GM18909 (cell line): ENCODE measurements around the gene ZNF646.

Source experiments
- ATAC-seq: cut with Tn5 transposase; IDR thresholded peaks from one replicate; pipeline ENCODE4 v1.9.1; 2021; ENCODE audit warnings: mild to moderate bottlenecking; ENCODE audit not compliant: unreplicated experiment, poor library complexity

Gene ZNF646

DNA sequence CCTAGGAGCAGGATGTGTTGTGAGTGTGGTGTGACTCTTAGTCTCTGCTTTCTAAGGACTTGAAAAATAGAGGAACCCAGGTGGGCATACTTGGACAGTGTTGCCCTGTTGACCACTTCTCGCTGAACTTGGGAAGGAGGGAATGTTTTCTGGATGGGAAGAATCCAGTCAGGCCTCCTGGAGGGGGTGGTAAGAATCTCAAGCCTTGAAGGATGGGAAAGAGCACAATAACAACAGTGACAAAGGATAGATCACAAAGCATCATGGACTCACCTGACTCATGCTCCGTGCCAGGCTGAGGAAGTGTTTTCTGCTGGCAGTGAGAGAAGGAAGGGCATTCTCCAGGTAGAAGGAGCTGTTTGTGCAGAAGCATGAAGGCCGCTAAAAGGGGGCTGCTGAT is 51.6 kb downstream of the ZNF646 start:
- ATAC-seq: no peak

DNA sequence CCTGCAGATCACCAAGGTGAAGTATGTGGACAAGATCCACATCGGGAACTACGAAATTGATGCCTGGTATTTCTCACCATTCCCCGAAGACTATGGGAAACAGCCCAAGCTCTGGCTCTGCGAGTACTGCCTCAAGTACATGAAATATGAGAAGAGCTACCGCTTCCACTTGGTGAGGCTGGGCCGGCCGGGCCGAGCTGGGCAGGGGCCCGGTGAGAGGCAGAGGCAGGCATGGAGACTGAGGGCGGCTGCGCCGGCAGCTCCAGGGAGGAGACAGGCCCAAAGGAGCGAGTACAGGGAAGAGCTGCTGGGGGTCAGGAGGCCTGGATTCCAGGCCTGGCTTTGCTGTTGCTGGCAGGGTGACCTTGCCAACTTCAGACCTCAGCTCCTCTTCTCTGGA is 53.0 kb downstream of the ZNF646 start:
- ATAC-seq: no peak

DNA sequence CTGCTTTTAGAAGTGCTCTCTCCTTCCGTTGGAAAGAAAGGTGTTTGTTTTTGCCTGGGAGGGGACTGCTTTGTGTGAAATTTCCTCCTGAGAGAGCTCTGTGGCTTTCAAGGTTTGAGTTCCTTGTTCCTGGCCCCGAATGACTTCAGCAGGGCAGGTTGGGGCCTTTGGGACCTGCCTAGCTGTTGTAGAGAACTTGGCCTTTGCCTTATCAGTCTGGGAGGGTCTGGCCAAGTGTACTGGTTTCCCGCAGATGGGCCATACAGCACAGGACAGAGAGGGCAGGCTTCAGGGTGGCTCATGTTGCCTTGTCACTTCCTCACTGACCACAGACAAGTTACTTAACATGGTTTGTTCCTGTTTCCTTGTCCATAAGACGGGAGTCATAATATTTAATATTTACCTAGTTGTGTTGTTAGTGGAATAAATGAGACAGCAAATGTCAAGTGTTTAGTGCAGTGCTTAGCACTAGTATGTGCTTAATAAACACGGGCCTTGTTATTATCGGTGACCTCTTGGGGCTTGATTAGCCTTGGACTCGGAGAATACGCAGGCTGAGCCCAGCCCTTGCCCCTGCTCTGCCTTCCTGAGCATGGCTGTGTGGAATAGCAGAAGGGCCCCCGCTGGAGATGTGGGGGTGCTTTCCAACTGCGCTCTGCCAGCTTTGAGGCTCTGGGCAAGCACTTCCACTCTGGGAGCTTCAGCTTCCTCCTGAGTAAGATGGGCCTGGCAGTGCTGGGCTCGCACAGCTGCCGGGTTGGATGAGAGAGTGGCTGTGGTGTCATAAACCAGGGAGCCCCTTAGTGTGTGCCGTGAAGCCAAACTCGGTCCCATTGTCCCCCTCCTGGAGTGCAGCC is 54.7 kb downstream of the ZNF646 start:
- ATAC-seq: no peak

DNA sequence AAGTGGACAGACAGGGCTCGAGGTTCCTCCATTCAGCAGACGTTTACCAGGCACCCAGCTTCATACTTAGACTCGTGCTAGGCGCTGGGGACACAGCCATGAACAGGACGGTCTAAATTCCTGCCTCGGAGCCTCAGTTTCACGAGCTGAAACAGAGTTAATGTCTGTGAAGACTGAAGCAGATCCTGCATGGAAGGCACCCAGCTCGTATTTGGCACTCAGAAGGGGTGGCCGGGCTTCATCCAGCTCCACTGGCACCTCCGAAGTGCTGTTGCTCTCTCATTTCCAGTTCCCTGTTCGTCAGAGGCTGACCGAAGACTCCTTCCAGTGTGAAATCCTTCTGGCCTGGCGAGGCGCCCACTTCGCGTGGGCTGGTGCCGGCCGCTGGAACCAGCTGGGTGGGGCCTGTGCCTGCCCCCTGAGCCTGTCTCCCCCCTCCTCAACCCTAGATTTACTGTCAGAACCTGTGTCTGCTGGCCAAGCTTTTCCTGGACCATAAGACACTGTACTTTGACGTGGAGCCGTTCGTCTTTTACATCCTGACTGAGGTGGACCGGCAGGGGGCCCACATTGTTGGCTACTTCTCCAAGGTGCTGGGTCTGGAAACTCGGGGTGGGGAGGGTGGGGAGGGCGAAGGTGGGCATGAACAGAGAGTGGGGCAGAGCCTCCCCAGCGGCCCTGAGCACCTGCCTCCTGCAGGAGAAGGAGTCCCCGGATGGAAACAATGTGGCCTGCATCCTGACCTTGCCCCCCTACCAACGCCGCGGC is 55.5 kb downstream of the ZNF646 start:
- no peak for ATAC-seq

DNA sequence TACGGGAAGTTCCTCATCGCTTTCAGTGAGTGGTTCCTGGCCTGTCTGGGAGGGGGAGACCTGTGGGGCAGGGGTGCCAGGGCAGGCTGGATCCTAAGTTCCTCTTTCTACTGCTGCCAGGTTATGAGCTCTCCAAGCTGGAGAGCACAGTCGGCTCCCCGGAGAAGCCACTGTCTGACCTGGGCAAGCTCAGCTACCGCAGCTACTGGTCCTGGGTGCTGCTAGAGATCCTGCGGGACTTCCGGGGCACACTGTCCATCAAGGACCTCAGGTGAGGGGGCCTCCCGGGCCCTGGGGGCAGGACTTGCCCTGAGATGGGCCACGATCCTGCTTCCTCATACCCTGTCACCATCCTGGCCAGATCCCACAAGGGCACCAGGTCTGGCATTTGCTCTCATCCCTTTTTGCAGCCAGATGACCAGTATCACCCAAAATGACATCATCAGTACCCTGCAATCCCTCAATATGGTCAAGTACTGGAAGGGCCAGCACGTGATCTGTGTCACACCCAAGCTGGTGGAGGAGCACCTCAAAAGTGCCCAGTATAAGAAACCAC is 56.2 kb downstream of the ZNF646 start:
- no peak for ATAC-seq

DNA sequence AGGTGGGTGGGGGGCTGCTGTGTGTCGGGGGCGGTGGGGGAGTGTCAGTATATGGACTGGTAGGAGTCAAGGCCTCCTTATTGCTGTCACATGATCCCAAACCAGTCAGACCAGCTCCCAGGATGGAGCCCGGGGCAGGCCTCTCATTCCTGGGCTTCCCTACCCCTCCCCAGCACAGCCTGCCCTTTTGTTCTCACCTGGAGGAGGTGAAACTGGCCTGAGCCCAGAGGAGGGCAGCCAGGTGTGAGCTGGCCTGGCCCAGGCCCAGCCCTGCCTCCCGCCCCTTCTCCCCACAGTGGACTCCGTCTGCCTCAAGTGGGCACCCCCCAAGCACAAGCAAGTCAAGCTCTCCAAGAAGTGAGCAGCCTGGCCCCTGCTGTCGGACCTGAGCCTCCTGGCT is 56.7 kb downstream of the ZNF646 start:
- no peak for ATAC-seq

DNA sequence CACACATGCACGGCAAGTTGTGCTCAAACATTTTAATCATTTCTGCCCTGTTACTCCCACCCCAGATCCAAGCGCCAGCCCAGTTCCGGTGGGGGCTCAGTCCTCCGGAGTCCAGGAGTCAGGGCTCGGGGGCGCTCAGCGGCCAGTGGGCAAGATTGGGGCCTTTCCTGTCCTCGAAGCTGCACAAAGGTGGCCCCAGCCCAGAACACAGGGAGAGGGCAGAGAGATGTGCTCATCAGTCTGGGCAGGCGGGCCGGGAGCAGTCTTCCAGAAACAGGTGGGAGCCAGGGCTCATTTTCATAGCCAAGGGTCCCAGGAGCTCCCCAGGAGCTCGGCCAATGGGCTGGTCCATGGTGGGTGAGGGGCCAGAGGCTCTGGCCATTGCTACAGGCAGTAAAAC is 57.2 kb downstream of the ZNF646 start:
- no peak for ATAC-seq

DNA sequence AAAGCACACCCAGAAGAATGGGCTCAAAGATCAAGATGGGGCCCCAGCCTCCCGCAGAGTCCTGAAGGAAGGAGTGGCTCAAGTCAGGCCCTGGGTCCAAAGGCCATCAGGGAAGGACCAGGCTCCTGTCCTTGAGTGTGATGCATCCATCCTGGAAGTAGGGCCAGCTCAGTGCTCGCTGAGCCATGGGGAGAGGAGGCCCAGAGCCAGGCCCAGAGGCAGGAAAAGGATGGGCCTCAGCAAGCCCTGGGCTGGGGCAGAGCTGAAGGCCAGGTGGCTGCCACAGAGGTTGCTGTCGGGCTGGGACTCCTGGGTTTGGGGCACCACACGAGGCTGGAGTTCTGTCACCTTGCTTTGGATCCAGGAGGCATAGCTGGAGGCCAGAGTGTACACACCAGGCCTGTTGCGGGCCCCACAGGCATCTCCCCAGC is 57.6 kb downstream of the ZNF646 start:
- ATAC-seq: no peak

DNA sequence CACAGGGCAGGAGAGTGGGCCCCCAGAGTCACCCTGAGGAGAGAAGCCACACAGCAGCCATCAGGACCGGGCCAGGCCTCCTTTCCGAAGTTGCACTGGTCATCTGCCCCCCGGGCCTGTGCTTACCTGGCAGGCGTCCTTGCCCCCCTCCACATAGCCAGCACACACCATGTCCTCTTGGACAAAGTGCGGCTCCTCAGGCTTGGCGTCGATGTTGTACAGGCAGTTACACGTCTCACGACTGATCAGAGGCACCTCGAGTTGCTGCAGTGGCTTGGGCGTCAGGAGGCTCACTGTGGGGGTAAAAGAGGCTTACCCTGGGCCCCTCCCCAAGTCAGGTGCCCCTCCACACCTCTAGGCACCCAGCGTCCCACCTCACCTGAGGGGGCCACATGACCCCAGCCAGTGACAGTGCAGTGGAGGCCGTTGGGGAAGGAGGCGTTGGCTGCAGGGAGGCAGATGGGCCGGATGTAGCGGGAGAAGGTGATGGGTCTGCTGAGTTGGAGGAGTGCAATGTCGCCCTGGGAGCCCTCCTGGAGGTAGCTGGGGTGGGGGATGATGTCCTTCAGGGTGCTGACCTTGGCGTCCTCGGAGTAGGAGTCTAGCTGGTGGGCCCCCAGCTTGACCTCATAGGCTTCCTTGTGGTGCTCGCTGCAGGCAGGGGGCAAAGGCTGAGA is 58.2 kb downstream of the ZNF646 start:
- no peak for ATAC-seq

DNA sequence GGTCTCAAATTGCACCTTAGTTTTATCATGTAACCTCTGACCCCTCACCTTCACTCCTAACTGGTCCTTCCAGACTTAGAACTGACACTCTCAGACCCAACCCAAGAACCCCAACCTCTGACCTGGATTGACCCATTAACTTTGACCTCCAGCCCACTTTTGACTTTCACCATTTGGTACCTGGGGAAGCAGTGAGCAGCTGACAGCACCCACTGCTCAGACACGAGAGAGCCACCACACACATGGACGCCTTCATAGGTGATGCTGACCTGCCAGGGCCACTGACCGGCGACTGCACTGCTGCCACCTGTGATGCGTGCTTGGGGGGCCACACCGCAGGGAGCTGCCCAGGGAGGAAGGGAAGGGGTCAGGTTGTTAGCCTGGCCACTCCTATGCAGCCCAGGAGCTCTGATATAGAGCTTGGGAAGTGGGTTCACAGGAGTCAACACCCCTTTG is 58.9 kb downstream of the ZNF646 start:
- no peak for ATAC-seq
